MM.1S (cell line): ENCODE measurements around the gene CDC42BPA.
"Not testable (repeated sequence)": the region's sequence is repeated elsewhere in the genome, so short reads cannot be mapped to it uniquely, and the experiment has no call there.

ENCODE experiments used
- DNase-seq: peaks from one replicate; pipeline ENCODE4 v3.0.0-alpha.2; 2015
- H2AFZ ChIP-seq: fragments of 300-600 bp; sonication (generic); 2 replicates; pipeline ENCODE4 v1.6.0; 2016; ENCODE audit warnings: antibody characterized with exemption, low read length
- H3F3A ChIP-seq: fragments of 300-600 bp; sonication (generic); 2 replicates; pipeline ENCODE4 v1.6.1; 2016; ENCODE audit warnings: mild to moderate bottlenecking, antibody characterized with exemption, low read length, moderate library complexity, mixed read lengths; ENCODE audit not compliant: insufficient read depth
- H3K27ac ChIP-seq: fragments of 300-600 bp; sonication (generic); 2 replicates; pipeline ENCODE4 v1.5.1; 2016; ENCODE audit warnings: mild to moderate bottlenecking, low read length
- H3K27me3 ChIP-seq: fragments of 300-600 bp; sonication (generic); replicated peaks from 2 replicates; pipeline ENCODE4 v1.6.0; 2016; ENCODE audit warnings: low read length; ENCODE audit not compliant: insufficient read depth
- H3K36me3 ChIP-seq: fragments of 300-600 bp; sonication (generic); replicated peaks from 2 replicates; pipeline ENCODE4 v1.6.1; 2016; ENCODE audit warnings: mild to moderate bottlenecking, low read length, mixed read lengths; ENCODE audit not compliant: insufficient read depth
- H3K4me1 ChIP-seq: fragments of 300-600 bp; sonication (generic); 2 replicates; pipeline ENCODE4 v1.6.1; 2016; ENCODE audit warnings: low read length, mixed read lengths
- H3K4me2 ChIP-seq: fragments of 300-600 bp; sonication (generic); 2 replicates; pipeline ENCODE4 v1.6.0; 2016; ENCODE audit warnings: low read depth, low read length
- H3K4me3 ChIP-seq: fragments of 300-600 bp; sonication (generic); 2 replicates; pipeline ENCODE4 v1.5.1; 2016; ENCODE audit warnings: low read length, mixed read lengths
- H3K79me2 ChIP-seq: fragments of 300-600 bp; sonication (generic); 2 replicates; pipeline ENCODE4 v1.6.1; 2016; ENCODE audit warnings: mixed run types, low read length, mixed read lengths
- H3K9ac ChIP-seq: fragments of 300-600 bp; sonication (generic); 2 replicates; pipeline ENCODE4 v1.6.1; 2016; ENCODE audit warnings: low read length, mixed read lengths
- H3K9me2 ChIP-seq: fragments of 300-600 bp; sonication (generic); replicated peaks from 2 replicates; pipeline ENCODE4 v1.6.1; 2016; ENCODE audit warnings: mild to moderate bottlenecking, low read length, mixed read lengths; ENCODE audit not compliant: insufficient read depth
- H3K9me3 ChIP-seq: fragments of 300-600 bp; sonication (generic); replicated peaks from 2 replicates; pipeline ENCODE4 v1.6.1; 2016; ENCODE audit warnings: mild to moderate bottlenecking, low read length, mixed read lengths; ENCODE audit not compliant: insufficient read depth
- H4K20me1 ChIP-seq: fragments of 300-600 bp; sonication (generic); 2 replicates; pipeline ENCODE4 v1.6.1; 2016; ENCODE audit warnings: mild to moderate bottlenecking, low read length, moderate library complexity, mixed read lengths; ENCODE audit not compliant: insufficient read depth
- CTCF ChIP-seq: fragments of 300-600 bp; sonication (generic); IDR thresholded peaks from 2 replicates; pipeline ENCODE4 v1.5.1; 2016; ENCODE audit warnings: antibody characterized with exemption, low read length, mixed read lengths
- EZH2 ChIP-seq: fragments of 300-600 bp; sonication (generic); optimal IDR thresholded peaks from 2 replicates; pipeline ENCODE3; 2017; ENCODE audit warnings: low read depth, mild to moderate bottlenecking, antibody characterized with exemption, low read length, mixed read lengths
- EZH2phosphoT487 ChIP-seq: fragments of 300-600 bp; sonication (generic); IDR thresholded peaks from 2 replicates; pipeline ENCODE4 v1.6.1; 2018; ENCODE audit warnings: antibody characterized with exemption, low read length

CDC42BPA gene

GRCh38 chr1:226957714-226958113 lies 360.6 kb downstream of the CDC42BPA start:
- H3K9me3 ChIP-seq, result no peaks in the 10 kb centered on the region
- no peaks in the 10 kb centered on the region for H3F3A ChIP-seq
- H3K79me2 ChIP-seq, result peaks cover 88% of the 10 kb centered on the region

GRCh38 chr1:226956942-226957713 lies 361.2 kb downstream of the CDC42BPA start:
- Histone ChIP-seq H3K27ac (no peak overlapping the region), H3K4me3 (no peak overlapping the region), H3K9me3 (no peaks in the 10 kb centered on the region), H3K4me2 (no peak overlapping the region), H3K36me3 (no peaks in the 10 kb centered on the region), H3K9ac (no peak overlapping the region), H4K20me1 (no peaks in the 10 kb centered on the region), H3K27me3 (no peaks in the 10 kb centered on the region), H3K79me2 (peaks cover 86% of the 10 kb centered on the region), H2AFZ (no peak overlapping the region), H3F3A (no peaks in the 10 kb centered on the region), H3K9me2 (no peaks in the 10 kb centered on the region), H3K4me1 (no peaks in the 10 kb centered on the region)
- no peak for DNase-seq
- TF ChIP-seq EZH2 (no peak), CTCF (no peak), EZH2phosphoT487 (no peak)

More at GRCh38 chr1:226957714-226958113, 360.6 kb downstream of the CDC42BPA start:
- DNase-seq, result no peak
- Histone ChIP-seq H3K9me2 (no peaks in the 10 kb centered on the region), H3K27ac (no peak overlapping the region), H3K4me3 (no peak overlapping the region), H3K27me3 (no peaks in the 10 kb centered on the region), H4K20me1 (no peaks in the 10 kb centered on the region), H3K36me3 (no peaks in the 10 kb centered on the region), H3K9ac (no peak overlapping the region), H3K4me1 (no peaks in the 10 kb centered on the region), H3K4me2 (no peak overlapping the region), H2AFZ (no peak overlapping the region)
- TF ChIP-seq EZH2 (no peak), EZH2phosphoT487 (no peak), CTCF (no peak)

- not testable (repeated sequence) for H3K4me1 ChIP-seq, H3K4me3 ChIP-seq, DNase-seq, H2AFZ ChIP-seq, H3K27ac ChIP-seq, H3K9me2 ChIP-seq, H4K20me1 ChIP-seq, H3K4me2 ChIP-seq, H3K9me3 ChIP-seq, H3F3A ChIP-seq, H3K36me3 ChIP-seq, H3K9ac ChIP-seq, H3K27me3 ChIP-seq
- peaks cover 86% of the 10 kb centered on the region for H3K79me2 ChIP-seq
Observed at GRCh38 chr1:226955857-226956256, 362.4 kb downstream of the CDC42BPA start.

- Histone ChIP-seq H3K9me2 (no peaks in the 10 kb centered on the region), H4K20me1 (peaks cover 6% of the 10 kb centered on the region; the same call in 1 of the 2 replicates), H3K4me1 (no peaks in the 10 kb centered on the region), H3K27ac (no peak overlapping the region), H3K4me2 (no peak overlapping the region), H3K36me3 (no peaks in the 10 kb centered on the region), H3K79me2 (peaks cover 86% of the 10 kb centered on the region), H3K9ac (no peak overlapping the region), H3F3A (no peaks in the 10 kb centered on the region), H2AFZ (no peak overlapping the region), H3K4me3 (no peak overlapping the region), H3K9me3 (no peaks in the 10 kb centered on the region), H3K27me3 (no peaks in the 10 kb centered on the region)
- TF ChIP-seq EZH2phosphoT487, result no peak
- TF ChIP-seq CTCF, result no peak
- TF ChIP-seq EZH2, result no peak
- no peak for DNase-seq
Observed at GRCh38 chr1:226954777-226955176, 363.5 kb downstream of the CDC42BPA start.
